DMS114 treated with DMSO at 0.1 percent for 48 hours (cell line): ENCODE data around the gene FBXL2.
A peak's percentile ranks its signal among the peaks of the same experiment; 100 is the strongest.
"Not testable (repeated sequence)": the region's sequence is repeated elsewhere in the genome, so short reads cannot be mapped to it uniquely, and the experiment has no call there.

Experiments
- DNase-seq: peaks from one replicate; lab custom pipeline; 2025; ENCODE audit not compliant: unreplicated experiment; lab: John Stamatoyannopoulos, UW

The FBXL2 gene

DNA sequence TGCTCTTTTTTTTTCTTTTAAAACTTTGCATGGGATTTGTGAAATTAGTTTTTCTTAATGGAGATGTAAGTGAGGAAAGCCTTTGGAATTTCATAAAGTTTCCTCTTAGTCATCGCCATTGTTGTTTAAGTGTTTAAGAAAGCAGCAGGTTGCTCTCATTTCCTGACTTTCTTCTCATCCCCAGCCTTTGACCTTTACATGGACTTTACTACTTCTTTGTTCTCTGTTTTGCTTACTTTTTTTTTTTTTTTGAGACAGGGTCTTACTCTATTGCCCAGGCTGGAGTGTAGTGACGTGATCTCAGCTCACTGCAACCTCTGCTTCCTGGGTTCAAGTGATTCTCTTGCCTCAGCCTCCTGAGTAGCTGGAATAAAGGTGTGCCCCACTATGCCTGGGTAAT lies 38.6 kb downstream of the FBXL2 start:
- DNase-seq = no peak

DNA sequence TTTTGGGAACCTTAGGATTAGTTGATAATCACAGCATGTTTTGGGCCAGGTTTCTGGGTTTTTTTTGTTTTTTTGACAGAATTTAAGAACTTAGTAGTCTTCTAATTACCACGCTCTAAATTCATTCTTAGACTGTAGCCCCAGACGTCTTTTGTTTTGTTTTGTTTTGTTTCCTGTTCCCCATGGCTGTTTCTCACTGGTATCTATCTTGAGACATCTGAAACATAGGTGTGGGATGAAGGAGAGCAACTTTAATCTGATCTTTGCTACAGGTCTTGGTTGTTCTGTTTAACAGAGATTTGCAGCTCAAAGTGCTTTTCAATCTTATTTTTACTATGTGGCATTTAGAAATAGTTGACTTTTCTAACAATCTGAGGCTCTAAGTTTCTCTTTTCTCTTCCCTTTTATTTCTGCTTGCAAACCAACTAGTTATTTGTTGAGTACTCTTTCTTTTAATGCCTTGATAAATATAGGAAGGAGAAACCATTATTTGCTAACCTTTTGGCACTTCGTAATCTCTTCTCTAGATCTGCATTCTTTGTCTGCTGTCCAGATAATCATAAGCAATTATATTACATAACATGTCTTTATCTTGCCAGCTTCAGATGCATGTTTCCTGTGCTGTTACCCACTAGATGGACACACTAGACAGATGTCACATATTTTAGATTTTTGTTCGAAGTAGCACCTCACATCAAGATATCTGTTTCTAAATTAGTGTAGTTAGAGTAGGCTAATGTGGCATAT lies 40.9 kb downstream of the FBXL2 start:
- no peak for DNase-seq

DNA sequence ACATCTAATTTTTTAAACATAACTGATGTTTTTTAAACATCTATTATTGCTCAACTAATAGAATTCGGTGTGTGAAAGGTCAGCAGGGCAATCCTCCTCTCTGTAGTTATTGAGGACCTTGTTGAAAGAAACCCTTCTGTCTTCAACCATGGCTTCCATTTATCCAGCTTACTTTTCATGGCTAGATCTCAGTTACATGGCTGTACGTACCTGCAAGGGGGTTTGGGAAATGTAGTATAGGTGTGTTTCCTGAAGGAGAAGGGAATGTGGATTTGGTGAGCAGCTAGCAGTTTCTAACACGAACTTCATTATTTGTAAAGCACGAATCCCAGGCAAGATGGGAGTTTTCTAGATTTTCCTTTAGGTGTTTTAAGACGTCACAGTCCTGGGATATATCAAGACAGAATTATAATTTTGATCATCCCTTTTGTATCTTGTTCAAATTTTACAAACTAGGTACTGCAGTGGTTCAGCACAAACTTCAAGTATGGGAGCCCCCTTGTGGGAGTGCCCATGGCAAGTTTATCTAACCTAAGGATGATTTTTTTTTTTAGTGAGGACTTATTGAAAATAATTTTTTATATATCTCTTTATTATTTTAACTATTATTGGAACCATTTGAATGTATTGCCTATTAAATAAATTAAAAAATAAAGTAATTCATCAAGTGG lies 41.6 kb downstream of the FBXL2 start:
- DNase-seq = no peak

DNA sequence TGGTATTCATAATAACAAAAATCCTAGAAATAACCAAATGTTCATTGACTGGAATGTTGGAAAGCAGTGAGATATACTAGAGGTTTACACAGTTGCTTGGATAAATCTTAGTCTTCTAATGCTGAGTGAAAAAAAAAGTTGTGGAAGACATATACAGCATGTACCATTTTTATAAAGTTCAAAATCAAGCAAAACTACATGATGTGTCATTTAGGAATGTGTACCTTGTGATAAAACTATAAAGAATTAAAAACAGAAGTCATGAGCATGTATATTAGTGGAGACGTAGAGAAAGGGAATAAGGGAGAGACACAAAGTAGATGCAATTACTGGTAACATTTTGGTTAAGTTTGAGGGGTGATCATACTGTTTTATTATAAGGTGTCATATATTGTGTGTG lies 45.2 kb downstream of the FBXL2 start:
- no peak for DNase-seq

DNA sequence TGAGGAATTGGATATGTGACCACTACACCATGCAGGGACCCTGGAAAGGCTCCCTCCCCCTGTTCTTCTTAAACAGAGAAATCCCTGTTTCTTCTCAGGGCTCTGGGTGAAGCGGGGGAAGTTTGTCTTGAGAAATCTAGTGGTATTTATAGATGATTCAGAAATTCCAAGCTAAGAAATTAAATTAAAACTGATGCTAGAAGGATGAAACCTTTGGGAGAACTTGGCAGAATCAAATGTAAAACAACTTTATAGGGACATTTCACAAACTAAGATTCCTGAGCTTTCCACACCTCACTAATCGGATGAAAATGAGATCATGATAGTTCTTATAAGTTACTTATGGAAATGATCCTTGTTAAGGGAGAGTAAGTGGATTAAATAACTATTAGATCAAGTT lies 54.2 kb downstream of the FBXL2 start:
- DNase-seq = no peak

DNA sequence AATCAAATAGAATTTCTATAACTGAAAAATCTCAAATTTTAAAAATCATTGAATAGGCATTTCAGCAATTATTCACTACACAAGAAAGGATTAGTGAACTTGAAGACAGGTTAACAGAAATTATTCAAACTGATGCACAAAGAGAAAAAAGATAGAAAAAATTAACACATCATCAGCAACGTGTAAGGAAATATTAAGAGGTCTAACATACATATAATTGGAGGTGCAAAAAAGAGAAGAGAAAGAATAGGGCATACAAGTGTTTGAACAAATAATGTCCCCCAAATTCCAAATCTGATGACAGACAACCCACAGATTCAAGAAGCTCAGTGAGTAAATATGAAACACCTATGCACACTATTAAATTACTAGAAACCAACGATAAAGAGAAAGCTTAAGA lies 57.1 kb downstream of the FBXL2 start:
- DNase-seq = no peak

DNA sequence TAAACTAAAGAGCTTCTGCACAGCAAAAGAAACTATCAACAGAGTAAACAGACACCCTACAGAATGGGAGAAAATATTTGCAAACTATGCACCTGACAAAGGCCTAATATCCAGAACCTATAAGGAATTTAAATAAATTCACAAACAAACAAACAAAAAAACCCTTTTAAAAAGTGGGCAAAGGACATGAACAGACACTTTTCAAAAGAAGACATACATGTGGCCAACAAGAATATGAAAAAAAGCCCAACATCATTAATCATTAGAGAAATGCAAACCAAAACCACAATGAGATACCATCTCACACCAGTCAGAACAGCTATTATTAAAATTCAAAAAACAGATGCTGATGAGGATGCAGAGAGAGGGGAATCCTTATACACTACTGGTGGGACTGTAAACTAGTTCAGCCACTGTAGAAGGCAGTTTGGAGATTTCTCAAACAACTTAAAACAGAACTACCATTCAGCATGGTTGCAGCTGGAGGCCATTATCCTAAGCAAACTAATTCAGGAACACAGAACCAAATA lies 61.8 kb downstream of the FBXL2 start:
- DNase-seq = not testable (repeated sequence)

DNA sequence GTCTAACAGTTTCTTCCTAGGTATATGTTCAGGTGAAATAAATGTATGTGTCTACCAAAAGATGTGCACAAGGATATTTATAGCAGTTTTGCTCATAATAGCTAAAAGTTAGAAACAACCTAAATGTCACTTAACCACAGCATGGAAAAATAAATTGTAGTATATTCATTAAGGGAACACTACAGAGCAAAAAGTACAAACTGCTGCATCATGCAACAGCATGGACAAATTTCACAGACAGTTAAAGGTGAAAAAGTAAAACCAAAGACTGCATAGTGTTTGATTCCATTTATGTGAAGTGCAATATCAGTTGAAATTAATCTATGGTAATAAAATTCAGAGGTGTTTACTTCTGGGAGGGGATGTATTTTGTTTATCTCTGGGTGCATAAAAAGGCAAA lies 62.5 kb downstream of the FBXL2 start:
- DNase-seq = no peak

DNA sequence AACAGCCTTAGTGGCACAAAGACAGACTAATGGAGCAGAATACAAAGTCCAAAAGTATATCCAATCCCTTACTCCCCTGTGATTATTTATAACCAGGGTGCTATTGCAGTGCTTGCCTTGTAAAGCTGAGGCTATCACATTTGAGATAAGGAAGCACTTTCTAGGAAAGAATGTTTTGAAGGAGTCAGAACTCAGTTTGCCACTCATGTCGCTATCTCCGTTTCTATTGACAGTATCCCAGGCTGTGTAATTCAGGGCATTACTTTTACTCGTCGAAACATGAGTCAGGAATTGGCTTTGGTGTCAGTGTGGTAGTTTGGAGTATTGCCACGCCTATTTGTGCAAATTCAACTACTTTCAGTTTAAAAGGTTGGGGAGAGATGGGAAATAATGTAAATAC lies 78.4 kb downstream of the FBXL2 start:
- DNase-seq = no peak

DNA sequence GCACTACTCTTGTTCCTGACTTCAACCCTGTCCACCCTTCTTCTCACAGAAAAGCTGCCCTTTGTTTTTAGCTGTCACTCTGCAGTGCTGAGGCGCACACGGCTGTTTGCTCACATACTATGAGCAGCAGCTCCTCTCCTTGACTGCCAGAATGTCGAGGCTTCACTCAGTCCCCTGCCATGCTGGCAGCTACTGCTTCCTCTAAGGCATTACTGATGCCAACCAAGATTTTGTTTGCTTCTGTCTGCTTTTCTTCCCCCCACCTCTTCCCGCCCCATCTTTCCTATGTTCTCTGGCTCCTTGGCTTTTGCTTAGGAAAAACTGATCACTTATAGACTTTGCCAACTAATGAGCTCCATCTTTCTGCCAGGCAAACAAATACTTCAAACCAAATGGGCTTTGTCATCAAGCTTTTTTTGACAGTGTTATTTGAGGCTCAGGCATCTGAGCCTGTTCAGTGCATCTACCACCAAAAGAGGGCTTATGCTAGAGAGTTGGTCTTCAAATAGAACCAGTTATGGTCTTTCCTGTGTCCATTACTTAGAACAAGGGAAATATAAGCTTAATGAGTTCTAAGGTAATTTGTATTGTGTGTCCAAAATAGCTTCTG lies 81.0 kb downstream of the FBXL2 start:
- no peak for DNase-seq

DNA sequence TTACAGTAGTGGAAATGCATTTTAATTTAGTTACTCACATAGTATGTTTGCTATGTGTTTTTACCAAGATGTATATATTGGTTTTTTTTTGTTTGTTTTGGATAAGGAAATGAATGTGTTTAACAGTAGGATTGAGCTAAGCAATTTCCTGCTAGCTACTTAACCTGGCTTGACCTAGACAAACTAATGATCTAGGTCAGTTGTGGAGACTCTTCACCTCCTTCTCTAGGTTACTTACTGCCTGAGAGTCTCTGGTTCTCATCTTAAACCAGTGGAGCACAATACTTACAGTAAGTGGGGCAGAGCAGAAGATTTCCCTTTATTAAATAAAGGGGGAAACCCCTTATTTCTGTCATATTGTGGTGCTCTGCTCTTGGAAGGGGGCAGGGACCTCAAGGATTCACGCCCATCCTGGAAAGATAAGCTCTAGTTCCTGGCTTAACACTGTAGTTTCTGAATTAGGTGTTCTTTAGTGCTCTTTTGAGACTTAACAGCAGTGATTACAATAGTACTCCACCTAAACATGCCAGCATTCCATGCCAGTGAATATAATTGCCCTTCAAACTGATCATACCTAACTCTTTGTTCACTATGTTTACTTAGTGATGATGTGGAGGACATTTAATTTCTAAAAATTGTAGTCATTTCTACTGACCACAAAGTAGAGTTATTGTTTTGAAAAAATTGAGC lies 83.0 kb downstream of the FBXL2 start:
- no peak for DNase-seq

DNA sequence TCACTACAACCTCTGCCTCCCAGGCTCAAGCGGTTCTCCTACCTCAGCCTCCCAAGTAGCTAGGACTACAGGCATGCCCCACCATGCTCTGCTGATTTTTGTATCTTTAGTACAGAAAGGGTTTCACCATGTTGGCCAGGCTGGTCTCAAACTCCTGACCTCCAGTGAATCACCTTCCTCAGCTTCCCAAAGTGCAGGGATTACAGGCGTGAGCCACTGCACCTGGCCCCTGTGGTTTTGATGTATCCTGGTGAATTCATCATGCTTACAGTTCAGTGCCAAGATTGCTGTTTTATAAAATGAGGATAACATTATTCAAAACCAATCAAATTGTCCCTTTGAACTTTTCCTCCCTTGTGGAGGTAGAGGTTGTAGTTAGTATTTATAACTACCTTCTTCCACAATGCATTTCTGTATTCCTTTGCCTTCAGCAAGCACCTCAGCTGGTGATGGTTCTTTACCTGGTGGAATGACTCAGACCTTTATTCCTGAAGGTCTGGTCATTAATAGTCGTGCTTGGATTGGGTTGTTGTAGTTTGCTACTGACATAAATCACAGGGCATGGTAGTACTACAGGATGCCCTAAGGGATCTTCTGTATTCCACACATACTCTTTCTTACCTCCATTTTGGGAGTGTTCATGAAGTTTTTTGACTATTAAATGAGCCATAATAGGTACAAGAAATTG lies 86.0 kb downstream of the FBXL2 start:
- DNase-seq = no peak

DNA sequence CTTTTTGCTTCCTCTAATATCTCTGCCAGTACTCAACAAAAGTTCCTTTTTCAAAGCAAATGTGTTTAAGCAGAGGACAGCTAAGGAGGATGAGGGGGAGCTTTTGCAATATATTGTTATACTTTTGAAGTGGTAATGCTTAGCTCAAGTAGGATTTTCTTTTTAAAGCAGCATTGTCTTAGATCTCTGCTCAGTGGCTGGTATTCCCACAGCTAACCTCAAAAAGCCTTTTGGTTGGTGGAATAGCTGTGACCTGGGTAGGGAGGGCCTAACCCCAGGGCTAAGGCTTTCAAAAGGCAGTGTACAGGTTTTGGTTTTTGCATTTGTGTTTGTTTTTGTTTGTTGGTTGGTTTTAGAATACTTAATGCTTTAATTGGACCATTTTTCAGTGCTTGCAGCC lies 86.8 kb downstream of the FBXL2 start:
- no peak for DNase-seq

DNA sequence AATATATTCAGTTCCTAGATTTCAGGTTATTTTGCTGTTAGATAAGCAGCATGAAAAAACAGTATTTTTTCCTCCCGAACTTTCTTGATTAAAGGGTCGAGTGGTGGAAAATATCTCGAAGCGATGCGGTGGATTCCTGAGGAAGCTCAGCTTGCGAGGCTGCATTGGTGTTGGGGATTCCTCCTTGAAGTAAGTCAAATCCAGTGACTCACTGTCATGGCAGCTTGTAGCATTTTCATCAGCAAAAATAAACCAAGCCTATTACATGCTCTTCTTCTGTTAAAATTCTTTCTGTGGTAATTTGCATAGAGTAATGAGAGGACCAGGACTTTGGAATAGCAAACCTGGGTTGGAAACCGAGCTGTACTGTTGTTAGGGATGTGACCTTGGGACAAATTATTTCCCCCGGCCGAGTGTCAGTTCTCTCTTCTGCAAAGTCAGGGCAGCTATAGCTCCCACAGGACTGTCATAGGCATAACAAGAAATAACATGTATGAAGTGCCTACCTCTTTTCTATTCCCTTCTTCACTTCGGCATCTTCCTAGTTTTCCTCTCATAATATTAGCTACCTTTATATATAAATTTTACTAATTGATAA lies 87.4 kb downstream of the FBXL2 start:
- no peak for DNase-seq

DNA sequence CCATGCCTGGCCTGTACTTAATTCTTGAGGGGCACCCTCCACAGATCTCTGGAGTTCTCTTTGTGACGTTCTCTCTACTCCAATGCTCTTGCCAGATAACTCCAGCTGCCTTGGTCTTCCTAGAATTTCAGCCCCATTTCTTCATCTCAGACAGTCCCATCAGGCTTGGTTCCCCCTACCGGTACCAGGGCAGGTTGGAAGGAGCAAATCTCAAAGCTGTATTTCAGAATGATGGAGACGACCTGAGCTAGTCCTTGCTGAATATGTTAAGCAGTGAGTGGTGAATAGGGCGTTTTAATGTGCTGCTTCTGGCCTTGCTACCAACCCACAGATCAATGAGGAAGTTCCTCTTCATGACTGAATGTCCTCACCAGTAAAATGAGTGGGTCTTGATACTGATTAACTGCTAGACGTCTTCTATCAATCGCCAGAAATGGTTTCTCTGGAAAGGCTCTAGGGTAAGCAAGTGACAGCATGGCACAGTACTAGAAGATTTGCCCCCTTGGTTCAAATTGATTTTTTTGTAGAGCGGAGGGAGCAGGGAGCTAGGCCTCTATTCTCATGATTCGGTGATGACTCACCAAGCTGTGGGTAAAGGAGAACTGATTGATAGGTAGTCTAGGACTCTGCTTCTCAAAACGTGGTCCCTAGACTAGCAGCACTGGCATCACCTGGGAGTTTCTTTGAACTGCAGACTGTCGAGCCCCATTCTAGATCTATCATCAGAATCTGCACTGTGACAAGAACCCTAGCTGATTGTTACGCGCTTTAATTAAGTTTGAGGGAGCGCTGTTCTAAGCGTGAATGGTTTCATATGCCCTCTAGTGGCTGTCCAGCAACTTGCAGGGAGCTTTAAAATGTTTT lies 95.2 kb downstream of the FBXL2 start:
- peak; percentile 35 for DNase-seq

DNA sequence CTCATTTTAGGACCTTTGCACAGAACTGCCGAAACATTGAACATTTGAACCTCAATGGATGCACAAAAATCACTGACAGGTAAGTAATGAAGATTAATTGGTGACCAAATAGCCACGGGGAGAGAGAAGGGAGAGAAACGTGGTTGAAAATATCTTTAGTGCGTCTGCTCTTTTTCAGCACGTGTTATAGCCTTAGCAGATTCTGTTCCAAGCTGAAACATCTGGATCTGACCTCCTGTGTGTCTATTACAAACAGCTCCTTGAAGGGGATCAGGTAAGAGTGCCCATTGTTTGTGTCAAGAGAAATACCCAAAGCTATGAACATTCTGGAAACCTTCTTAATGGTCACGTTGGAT lies 95.8 kb downstream of the FBXL2 start:
- DNase-seq = no peak

DNA sequence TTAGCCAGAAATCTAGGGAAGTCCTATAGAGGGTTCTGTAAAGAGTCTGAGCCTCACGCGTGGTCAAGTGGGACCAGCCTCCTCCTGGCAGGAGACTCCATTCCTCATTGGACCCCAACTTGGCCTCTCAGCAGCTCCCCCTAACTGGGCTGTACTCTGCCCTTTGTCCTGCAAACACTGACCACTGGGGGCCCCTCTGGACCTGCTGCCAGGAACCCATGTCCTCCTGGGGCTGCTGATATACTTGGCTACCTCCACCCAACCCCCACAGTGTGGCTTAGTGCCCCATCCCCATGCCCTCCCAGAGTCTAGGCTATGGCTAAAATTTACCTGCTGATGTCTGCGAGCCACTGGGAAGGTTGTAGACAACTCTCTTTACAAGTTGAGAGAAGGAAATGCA lies 100.2 kb downstream of the FBXL2 start:
- DNase-seq = no peak

DNA sequence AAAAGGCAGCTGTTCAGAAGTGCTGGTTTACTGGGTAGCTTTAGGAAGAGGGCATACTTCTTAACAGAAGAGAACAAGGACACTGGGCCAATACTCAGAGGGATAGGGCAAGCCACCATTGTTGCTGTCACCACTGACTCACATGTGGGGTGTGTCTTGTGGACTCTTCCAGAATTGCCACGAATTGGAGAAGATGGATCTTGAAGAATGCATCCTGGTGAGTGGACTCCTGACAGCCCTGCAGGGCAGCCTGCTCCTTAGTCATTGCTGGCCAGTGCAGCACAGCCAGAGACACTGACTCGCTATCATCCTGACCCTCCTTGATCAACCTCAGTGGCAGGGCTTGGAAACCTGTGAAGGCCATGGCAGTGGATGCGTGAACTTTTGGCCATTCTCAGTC lies 100.7 kb downstream of the FBXL2 start:
- DNase-seq = no peak

DNA sequence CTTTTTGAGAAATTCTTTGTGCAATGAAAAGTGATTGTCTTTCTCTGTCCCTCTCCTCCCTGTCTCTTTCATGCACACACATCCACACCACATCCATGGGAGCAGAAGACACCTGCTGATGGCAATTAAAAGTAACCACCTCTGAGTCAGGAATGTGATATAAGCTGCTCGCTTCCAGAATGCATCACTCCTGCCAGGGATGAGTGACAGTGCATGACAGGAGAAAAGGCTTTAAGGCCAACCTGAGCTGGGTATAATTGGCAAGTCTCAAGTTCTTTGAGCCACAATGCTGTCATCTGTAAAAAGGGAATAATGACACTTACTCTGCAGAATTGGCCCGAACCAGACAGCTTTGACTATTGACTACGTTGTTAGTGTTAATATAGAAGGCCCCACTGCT lies 103.4 kb downstream of the FBXL2 start:
- no peak for DNase-seq

DNA sequence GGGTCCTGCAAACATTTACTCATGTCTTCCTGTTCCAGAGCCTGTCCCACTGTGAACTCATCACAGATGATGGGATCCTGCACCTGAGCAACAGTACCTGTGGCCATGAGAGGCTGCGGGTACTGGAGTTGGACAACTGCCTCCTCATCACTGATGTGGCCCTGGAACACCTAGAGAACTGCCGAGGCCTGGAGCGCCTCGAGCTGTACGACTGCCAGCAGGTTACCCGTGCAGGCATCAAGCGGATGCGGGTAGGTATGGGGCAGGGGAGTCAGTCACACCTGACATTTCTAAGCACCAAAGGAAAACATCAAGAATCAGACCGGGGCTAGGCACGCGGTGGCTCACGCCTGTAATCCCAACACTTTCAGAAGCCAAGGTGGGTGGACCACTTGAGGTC lies 106.7 kb downstream of the FBXL2 start:
- DNase-seq = no peak
